ENCODE results near the gene REEP3. TPM values are rescaled to one million over a fixed set of nuclear protein-coding genes. Genes with fewer than 3 reads are reported as not detected.

REEP3 gene
- total and polyA plus RNA-seq, 2 of the 4 experiments (the other 2 are of a cell fraction) = 11.7 to 28.9 TPM

DNA sequence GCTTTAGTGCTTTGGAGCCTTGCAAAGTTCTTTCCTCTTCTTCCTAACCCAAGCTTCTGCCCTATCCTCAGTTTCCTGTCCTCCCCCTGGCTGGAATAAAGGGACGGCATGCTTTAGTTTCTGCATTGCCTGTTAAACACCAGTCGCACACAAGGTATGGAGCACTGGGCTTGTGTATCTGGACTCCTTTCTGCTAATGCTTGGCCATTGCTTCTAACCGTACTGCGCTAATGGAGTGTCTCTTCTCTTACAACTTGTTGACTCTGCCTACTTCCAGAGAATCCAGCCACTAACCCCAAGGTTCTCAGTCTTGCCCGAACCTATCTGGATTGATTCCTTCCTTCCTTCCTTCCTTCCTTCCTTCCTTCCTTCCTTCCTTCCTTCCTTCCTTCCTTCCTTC lies 120.6 kb downstream of the REEP3 start:
- TF ChIP-seq, protein P1, sequence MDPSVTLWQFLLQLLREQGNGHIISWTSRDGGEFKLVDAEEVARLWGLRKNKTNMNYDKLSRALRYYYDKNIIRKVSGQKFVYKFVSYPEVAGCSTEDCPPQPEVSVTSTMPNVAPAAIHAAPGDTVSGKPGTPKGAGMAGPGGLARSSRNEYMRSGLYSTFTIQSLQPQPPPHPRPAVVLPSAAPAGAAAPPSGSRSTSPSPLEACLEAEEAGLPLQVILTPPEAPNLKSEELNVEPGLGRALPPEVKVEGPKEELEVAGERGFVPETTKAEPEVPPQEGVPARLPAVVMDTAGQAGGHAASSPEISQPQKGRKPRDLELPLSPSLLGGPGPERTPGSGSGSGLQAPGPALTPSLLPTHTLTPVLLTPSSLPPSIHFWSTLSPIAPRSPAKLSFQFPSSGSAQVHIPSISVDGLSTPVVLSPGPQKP (IDR thresholded peaks at IDR 0.05; ENCODE audit: borderline replicate concordance, low read depth, low read length) = no peak
- TF ChIP-seq MAFK (IDR thresholded peaks at IDR 0.05; ENCODE audit: low read depth, low read length) (no peak), CEBPB (IDR thresholded peaks at IDR 0.05; ENCODE audit: low read depth, low read length) (no peak), FOS (IDR thresholded peaks at IDR 0.05; ENCODE audit: low read depth, low read length) (no peak), SMC3 (IDR thresholded peaks at IDR 0.05; ENCODE audit: low read depth, low read length) (no peak), POLR2A (IDR thresholded peaks at IDR 0.05; ENCODE audit: low read depth, low read length) (no peak), RAD21 (IDR thresholded peaks at IDR 0.05; ENCODE audit: low read length) (no peak), MXI1 (IDR thresholded peaks at IDR 0.05; ENCODE audit: borderline replicate concordance, low read depth, low read length) (no peak), MAZ (IDR thresholded peaks at IDR 0.05; ENCODE audit: borderline replicate concordance, low read depth, low read length) (no peak), BHLHE40 (IDR thresholded peaks at IDR 0.05; ENCODE audit: low read depth, low read length) (no peak), NFE2L2 (IDR thresholded peaks at IDR 0.05; ENCODE audit: low read depth, low read length) (no peak), CHD1 (IDR thresholded peaks at IDR 0.05; ENCODE audit: low read depth, low read length) (no peak), RCOR1 (IDR thresholded peaks at IDR 0.05; ENCODE audit: insufficient replicate concordance, low read length) (no peak)
- TF ChIP-seq, protein P2, sequence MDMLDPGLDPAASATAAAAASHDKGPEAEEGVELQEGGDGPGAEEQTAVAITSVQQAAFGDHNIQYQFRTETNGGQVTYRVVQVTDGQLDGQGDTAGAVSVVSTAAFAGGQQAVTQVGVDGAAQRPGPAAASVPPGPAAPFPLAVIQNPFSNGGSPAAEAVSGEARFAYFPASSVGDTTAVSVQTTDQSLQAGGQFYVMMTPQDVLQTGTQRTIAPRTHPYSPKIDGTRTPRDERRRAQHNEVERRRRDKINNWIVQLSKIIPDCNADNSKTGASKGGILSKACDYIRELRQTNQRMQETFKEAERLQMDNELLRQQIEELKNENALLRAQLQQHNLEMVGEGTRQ (IDR thresholded peaks at IDR 0.05; ENCODE audit: low read depth, low read length) = no peak
- TF ChIP-seq, protein P3, sequence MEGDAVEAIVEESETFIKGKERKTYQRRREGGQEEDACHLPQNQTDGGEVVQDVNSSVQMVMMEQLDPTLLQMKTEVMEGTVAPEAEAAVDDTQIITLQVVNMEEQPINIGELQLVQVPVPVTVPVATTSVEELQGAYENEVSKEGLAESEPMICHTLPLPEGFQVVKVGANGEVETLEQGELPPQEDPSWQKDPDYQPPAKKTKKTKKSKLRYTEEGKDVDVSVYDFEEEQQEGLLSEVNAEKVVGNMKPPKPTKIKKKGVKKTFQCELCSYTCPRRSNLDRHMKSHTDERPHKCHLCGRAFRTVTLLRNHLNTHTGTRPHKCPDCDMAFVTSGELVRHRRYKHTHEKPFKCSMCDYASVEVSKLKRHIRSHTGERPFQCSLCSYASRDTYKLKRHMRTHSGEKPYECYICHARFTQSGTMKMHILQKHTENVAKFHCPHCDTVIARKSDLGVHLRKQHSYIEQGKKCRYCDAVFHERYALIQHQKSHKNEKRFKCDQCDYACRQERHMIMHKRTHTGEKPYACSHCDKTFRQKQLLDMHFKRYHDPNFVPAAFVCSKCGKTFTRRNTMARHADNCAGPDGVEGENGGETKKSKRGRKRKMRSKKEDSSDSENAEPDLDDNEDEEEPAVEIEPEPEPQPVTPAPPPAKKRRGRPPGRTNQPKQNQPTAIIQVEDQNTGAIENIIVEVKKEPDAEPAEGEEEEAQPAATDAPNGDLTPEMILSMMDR (conservative IDR thresholded peaks at IDR 0.05; ENCODE audit: low read depth, low read length) = no peak
- BruUV-seq (replicated peaks) = no TSS peak
- intact Hi-C loops (cut with micrococcal nuclease) = no loop called here
- H3K56ac ChIP-seq (ENCODE audit: extremely low read depth, insufficient read depth, low read length) = no peak overlapping the region
- no peak overlapping the region for H3K14ac ChIP-seq (replicated peaks; ENCODE audit: low read depth, low read length)
- H3K79me1 ChIP-seq (ENCODE audit: low read depth in 1 of 2, low read length in 2 of 2) = no peaks in the 10 kb centered on the region
- no peak overlapping the region for H4K8ac ChIP-seq (ENCODE audit: low read depth in 2 of 2, low read length in 2 of 2)
- no peak overlapping the region for H3K4ac ChIP-seq (ENCODE audit: low read depth, low read length)
- no peak overlapping the region for H2BK5ac ChIP-seq (ENCODE audit: low read depth, low read length, poor library complexity, severe bottlenecking)
- DNase-seq (no peak), ATAC-seq (ENCODE audit: low read depth) (no peak)
- no peak overlapping the region for H2BK120ac ChIP-seq (ENCODE audit: low read depth, low read length)
- no peak overlapping the region for H3K4me2 ChIP-seq (ENCODE audit: low read depth, low read length)
- no peaks in the 10 kb centered on the region for H3K9me1 ChIP-seq (ENCODE audit: insufficient read depth, low read length)
- no peak overlapping the region for H2BK15ac ChIP-seq (ENCODE audit: low read depth, low read length)
- in situ Hi-C loops (cut with MboI; ENCODE audit: low sequenced_read_pairs) = no loop called here
- POLR2A ChIA-PET (ENCODE audit: unreplicated experiment) = no interaction called here
- peaks cover 2% of the 10 kb centered on the region; the same call in 1 of the 2 replicates for H3K4me1 ChIP-seq (ENCODE audit: control insufficient read depth, insufficient read depth, low read length)
- dilution Hi-C loops (cut with HindIII; ENCODE audit: low sequenced_read_pairs, unreplicated experiment) = no loop called here
- no peaks in the 10 kb centered on the region for H3K36me3 ChIP-seq (ENCODE audit: control insufficient read depth, insufficient read depth, low read length)
- H3K4me3 ChIP-seq (ENCODE audit: insufficient read depth, low read depth, low read length) = no peak overlapping the region
- no peak overlapping the region for H4K91ac ChIP-seq (ENCODE audit: insufficient read depth, low read depth, low read length)
- H2AK9ac ChIP-seq (replicated peaks; ENCODE audit: low read depth, low read length, poor library complexity) = no peak overlapping the region
- CTCF ChIA-PET = interaction anchor here (0.6 kb wide), 1 partner anchor 41 kb away, joined by 5 read pairs; no protein-coding TSS in a partner anchor
- H3K27me3 ChIP-seq (ENCODE audit: control insufficient read depth, insufficient read depth, low read length) = no peaks in the 10 kb centered on the region
- no peak overlapping the region for H2AK5ac ChIP-seq (ENCODE audit: low read depth, low read length)
- H2AFZ ChIP-seq (replicated peaks; ENCODE audit: low read length, poor library complexity) = peak overlapping the region; percentile 28
- no peak overlapping the region for H4K5ac ChIP-seq (ENCODE audit: low read depth, low read length)
- no peak overlapping the region for H2BK20ac ChIP-seq (ENCODE audit: low read depth, low read length)
- no peak overlapping the region for H3K9ac ChIP-seq (ENCODE audit: low read depth, low read length)
- H4K20me1 ChIP-seq (ENCODE audit: insufficient read depth, low read length) = no peaks in the 10 kb centered on the region
- no peak overlapping the region; the same call in 1 of the 2 replicates for H3K27ac ChIP-seq (ENCODE audit: insufficient read depth, low read length)
- no peaks in the 10 kb centered on the region for H3K9me3 ChIP-seq (ENCODE audit: control insufficient read depth, insufficient read depth, low read length)
- H3K18ac ChIP-seq (ENCODE audit: low read depth, low read length) = 0 out of 2 replicates have a peak overlapping the region, but pooled peaks have one; percentile 58
- no peak overlapping the region for H3K23ac ChIP-seq (ENCODE audit: low read depth, low read length)
- 92% methylated on average over 4 of the region's 5 CpGs; no CpG with 5 or more reads in 1 of the 2 experiments for WGBS, 2 experiments (ENCODE audit: extremely low coverage in 2 of 2, insufficient read length in 1 of 2)

All from IMR-90 (cell line).